K562 (cell line): Measurements from ENCODE around the gene FAAP100. TPM values are rescaled to one million over a fixed set of nuclear protein-coding genes. Genes with fewer than 3 reads are reported as not detected.

ENCODE experiments used
- ATAC-seq: fragments of 200-7000 bp; cut with Tn5 transposase; 3 replicates; pipeline ENCODE4 v1.9.1; 2020; ENCODE audit warnings: moderate library complexity
- BruUV-seq: library from RNA; stranded (reverse); fragments of 400-500 nt; replicated peaks from 2 replicates; lab custom pipeline; 2021; lab: Mats Ljungman, UMichigan
- CTCF ChIA-PET: fragments of 300-600 bp; formaldehyde crosslinking; extraction: SDS; loops from one replicate; lab custom pipeline; 2021; ENCODE audit warnings: low intra/inter-chr PET ratio; lab: Yijun Ruan, JAX
- POLR2A ChIA-PET: fragments of 300-600, 350-650 bp; sonication (Branson Sonifier 250); formaldehyde crosslinking; extraction: SDS; loops from one replicate; lab custom pipeline; 2021; ENCODE audit warnings: antibody characterized with exemption, inconsistent platforms; lab: Yijun Ruan, JAX
- DNase-seq, 4 experiments: peaks; one replicate each; pipeline versions ENCODE4 v3.0.0 to v3.0.0-alpha.2; 2011 to 2018; ENCODE audit warnings: low spot score in 3 of 4, mixed read lengths in 3 of 4; ENCODE audit errors: extremely low read depth in 1 of 4
- FAIRE-seq: peaks from 2 replicates; lab custom pipeline; 2011; peaks lifted over from hg19 to GRCh38; lab: Jason Lieb, UNC
- H2AFZ ChIP-seq: 2 replicates; pipeline ENCODE4 v1.6.0; 2011; ENCODE audit warnings: low read depth, low read length, control low read depth, inconsistent platforms
- H3K27ac ChIP-seq: fragments of 200-600 bp; 3 replicates; pipeline ENCODE4 v1.8.0; 2011; ENCODE audit warnings: low read depth, mild to moderate bottlenecking, control low read depth, inconsistent platforms, low read length, moderate library complexity, mixed read lengths; ENCODE audit errors: extremely low read depth
- H3K27me3 ChIP-seq, 2 experiments: fragments of 300-600 bp in 1 of 2; 2 replicates in 1 of 2; 3 replicates in 1 of 2; pipeline versions ENCODE4 v1.6.0 to v1.8.0; 2011; ENCODE audit warnings: inconsistent platforms in 2 of 2, low read length in 2 of 2, mild to moderate bottlenecking in 1 of 2, mixed read lengths in 1 of 2, moderate library complexity in 1 of 2; ENCODE audit not compliant: control insufficient read depth in 2 of 2, insufficient read depth in 2 of 2
- H3K36me3 ChIP-seq: fragments of 300-600 bp; 3 replicates; pipeline ENCODE4 v1.8.0; 2011; ENCODE audit warnings: mild to moderate bottlenecking, low read length, inconsistent platforms; ENCODE audit not compliant: control insufficient read depth, insufficient read depth
- H3K4me1 ChIP-seq, 2 experiments: fragments of 200-600 bp in 1 of 2; replicated peaks in 1 of 2; 2 replicates in 1 of 2; 3 replicates in 1 of 2; pipeline versions ENCODE4 v1.5.1 to v1.8.0; 2011; ENCODE audit warnings: inconsistent platforms in 2 of 2, low read length in 2 of 2, mild to moderate bottlenecking in 1 of 2, mixed read lengths in 1 of 2, moderate library complexity in 1 of 2; ENCODE audit not compliant: control insufficient read depth in 2 of 2, insufficient read depth in 2 of 2
- H3K4me2 ChIP-seq: 2 replicates; pipeline ENCODE4 v1.6.1; 2011; ENCODE audit warnings: low read length, control low read depth, inconsistent platforms, mixed read lengths; ENCODE audit not compliant: insufficient read depth
- H3K4me3 ChIP-seq: fragments of 200-600 bp; sonication (generic), shearing (Covaris generic); 2 replicates; pipeline ENCODE4 v1.5.1; 2016; ENCODE audit warnings: control low read depth, inconsistent platforms
- H3K79me2 ChIP-seq: fragments of 200-600 bp; 3 replicates; pipeline ENCODE4 v1.8.0; 2011; ENCODE audit warnings: low read length, inconsistent platforms; ENCODE audit not compliant: control insufficient read depth, insufficient read depth
- H3K9ac ChIP-seq, 2 experiments: 2 replicates each; pipeline versions ENCODE4 v1.6.0 to v1.6.1; 2011; ENCODE audit warnings: low read depth in 2 of 2, low read length in 2 of 2, control low read depth in 1 of 2, inconsistent platforms in 1 of 2, mild to moderate bottlenecking in 1 of 2, mixed read lengths in 1 of 2; ENCODE audit not compliant: insufficient read depth in 1 of 2
- H3K9me1 ChIP-seq: one replicate; pipeline ENCODE4 v1.6.0; 2011; ENCODE audit warnings: inconsistent platforms, mild to moderate bottlenecking, low read length, moderate library complexity; ENCODE audit not compliant: control insufficient read depth, insufficient read depth
- H3K9me3 ChIP-seq: replicated peaks from 2 replicates; pipeline ENCODE4 v1.5.1; 2011; ENCODE audit warnings: low read depth, low read length, inconsistent platforms; ENCODE audit not compliant: control insufficient read depth, insufficient read depth
- H4K20me1 ChIP-seq: replicated peaks from 2 replicates; pipeline ENCODE4 v1.6.1; 2011; ENCODE audit warnings: low read length, inconsistent platforms, mixed read lengths; ENCODE audit not compliant: control insufficient read depth, insufficient read depth
- CHCHD3 ChIP-seq: fragments of 250-450 bp; sonication (Bioruptor Pico); IDR thresholded peaks from 2 replicates; pipeline ENCODE4 v2.1.2; 2022; ENCODE audit warnings: mild to moderate bottlenecking
- EHMT2 ChIP-seq: fragments of 450-650 bp; IDR thresholded peaks from 2 replicates; pipeline ENCODE4 v1.6.1; 2018; ENCODE audit warnings: antibody characterized with exemption
- PHTF2 ChIP-seq: fragments of 250-450 bp; sonication (Bioruptor Pico); IDR thresholded peaks from 2 replicates; pipeline ENCODE4 v1.5.0; 2021; ENCODE audit warnings: mild to moderate bottlenecking
- RBM39 ChIP-seq: fragments of 200-400 bp; formaldehyde crosslinking; optimal IDR thresholded peaks from 2 replicates; pipeline ENCODE3; 2018; ENCODE audit warnings: low read depth, low read length
- RNF2 ChIP-seq: sonication (generic); IDR thresholded peaks from 2 replicates; pipeline ENCODE4 v1.6.1; 2016
- SMARCB1 ChIP-seq: IDR thresholded peaks from 2 replicates; pipeline ENCODE4 v1.6.1; 2011; ENCODE audit warnings: improper control_type of control experiment, low read depth; ENCODE audit not compliant: insufficient read length
- ZNF766 ChIP-seq: fragments of 200-800 bp; sonication (Bioruptor generic); conservative IDR thresholded peaks from 2 replicates; pipeline ENCODE4 v1.6.1; 2016; ENCODE audit warnings: missing genetic modification characterization, missing compliant biosample characterization
- WGBS: fragments of 100-300 bp; shearing (Covaris generic); methylation state at CpG from one replicate; pipeline ENCODE4 v1.1.6; 2016; ENCODE audit warnings: low coverage, mixed read lengths; ENCODE audit not compliant: insufficient coverage; ENCODE audit errors: missing lambda C conversion rate; 5-methylcytosine and 5-hydroxymethylcytosine counted together
- in situ Hi-C: fragments of 300-500 bp; cut with MboI; formaldehyde crosslinking; loops from 4 replicates; pipeline ENCODE4 v1.15.0; 2018; ENCODE audit warnings: inconsistent platforms, mixed read lengths
- intact Hi-C: fragments of 100-400 bp; cut with micrococcal nuclease; formaldehyde crosslinking; loops from 2 replicates; pipeline ENCODE4 v1.14.2; 2022
- polyA plus RNA-seq, 8 experiments: library from polyadenylated mRNA; depleted of rRNA in 4 of 8; stranded (reverse) in 5 of 8; unstranded in 3 of 8; fragments of >200 nt; fragmentation: Nextera tagmentation in 2 of 8; fragmentation: Illumina TruSeq in 1 of 8; extraction: Ambion mirVana in 2 of 8; extraction: Trizol in 1 of 8; gene quantifications; 2 replicates each; pipeline versions ENCODE4 v1.2.1 to v1.2.3, GENCODE V29; 2011 to 2014; ENCODE audit warnings: inconsistent platforms in 1 of 8, missing spikeins in 1 of 8
- total RNA-seq, 7 experiments: library from RNA; depleted of rRNA in 6 of 7; stranded (reverse); fragments of >200 nt in 6 of 7; fragmentation: Illumina TruSeq in 2 of 7; extraction: Trizol in 2 of 7; gene quantifications; 2 replicates each; pipeline versions ENCODE4 v1.2.1 to v1.2.3, GENCODE V29; 2011 to 2021; ENCODE audit warnings: low replicate concordance in 1 of 7
- TF ChIP-seq, protein P1 (sequence below): sonication (generic); formaldehyde crosslinking; IDR thresholded peaks from 2 replicates; pipeline ENCODE4 v1.9.0; 2022; ENCODE audit warnings: mild to moderate bottlenecking, missing genetic modification reagents
- TF ChIP-seq, protein P2 (sequence below): IDR thresholded peaks from 2 replicates; pipeline ENCODE4 v1.6.1; 2014; ENCODE audit warnings: antibody characterized with exemption
- TF ChIP-seq, protein P3 (sequence below), 2 experiments: fragments of 450-650 bp; IDR thresholded peaks; 2 replicates each; pipeline ENCODE4 v1.6.1; 2018; ENCODE audit warnings: mild to moderate bottlenecking in 2 of 2, low read depth in 1 of 2; ENCODE audit not compliant: partially characterized antibody in 2 of 2

FAAP100 gene
- total and polyA plus RNA-seq, 9 of the 15 experiments (the other 6 are each of a cell fraction or from before 2014, with no cell fraction given): 0.31 to 51.2 (median 12.6) TPM

DNA sequence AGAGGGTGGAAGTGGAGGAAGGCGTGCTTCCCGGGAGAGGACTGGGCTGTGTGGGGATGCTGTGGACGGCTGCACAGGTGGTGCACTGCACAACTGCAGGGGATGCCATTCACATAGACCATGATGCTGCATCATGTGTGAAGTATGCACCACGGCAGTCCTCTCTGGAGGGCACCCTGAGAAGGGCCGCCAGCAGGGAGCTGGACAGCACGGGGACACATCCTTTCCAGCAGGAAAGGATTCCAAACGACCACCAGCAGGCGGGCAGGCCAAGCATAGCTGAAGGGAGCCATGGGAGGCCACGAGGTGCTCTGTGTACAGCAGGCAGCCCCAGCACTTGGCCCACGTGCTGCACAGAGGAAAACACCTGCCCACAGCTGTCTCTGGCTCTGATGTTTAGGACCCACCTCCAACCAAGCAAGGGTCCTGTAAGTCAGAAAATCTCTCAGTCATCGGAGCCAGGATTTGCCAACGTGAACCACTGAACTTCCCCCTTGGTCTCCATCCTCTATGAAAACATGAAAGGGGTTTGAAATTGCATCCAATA lies 49.6 kb downstream of the FAAP100 start:
- ATAC-seq: no peak; the same call in 1 of the 3 replicates
- FAIRE-seq: no peak
- 15% methylated on average over 12 of the region's 12 CpGs for WGBS
- intact Hi-C loops (no loop called here), in situ Hi-C loops (no loop called here)
- H3K4me1 ChIP-seq: peaks cover 0 to 13% of the 10 kb centered on the region in 2 experiments; a peak in 2 of 5 replicates
- no peaks in the 10 kb centered on the region for H3K79me2 ChIP-seq
- H2AFZ ChIP-seq: no peak overlapping the region
- H3K4me3 ChIP-seq: no peak overlapping the region
- CTCF ChIA-PET: no interaction called here
- H3K9me1 ChIP-seq: no peaks in the 10 kb centered on the region
- peaks cover 10 to 25% of the 10 kb centered on the region in 2 experiments; a peak in 3 of 5 replicates for H3K27me3 ChIP-seq
- POLR2A ChIA-PET: interaction anchor here (1.0 to 8.3 kb wide), 3 partner anchors 9 to 24 kb away, joined by 4 to 132 read pairs (median 9); partner anchors contain the start of gene ACTG1
- 0 out of 4 replicates have a peak overlapping the region, but pooled peaks of 1 of the 2 experiments have one; percentile 23 for H3K9ac ChIP-seq
- TF ChIP-seq, protein P1, sequence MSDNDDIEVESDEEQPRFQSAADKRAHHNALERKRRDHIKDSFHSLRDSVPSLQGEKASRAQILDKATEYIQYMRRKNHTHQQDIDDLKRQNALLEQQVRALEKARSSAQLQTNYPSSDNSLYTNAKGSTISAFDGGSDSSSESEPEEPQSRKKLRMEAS (CRISPR knock-in tag): peak; percentile 35; the same call in 1 of the 2 replicates
- TF ChIP-seq ZNF766 (CRISPR knock-in tag): no peak
- no peak for TF ChIP-seq RBM39
- no peak for DNase-seq
- no peak overlapping the region for H3K4me2 ChIP-seq
- no peaks in the 10 kb centered on the region for H4K20me1 ChIP-seq
- H3K36me3 ChIP-seq: no peaks in the 10 kb centered on the region
- no peak overlapping the region for H3K27ac ChIP-seq
- H3K9me3 ChIP-seq: no peaks in the 10 kb centered on the region
- no TSS peak for BruUV-seq

DNA sequence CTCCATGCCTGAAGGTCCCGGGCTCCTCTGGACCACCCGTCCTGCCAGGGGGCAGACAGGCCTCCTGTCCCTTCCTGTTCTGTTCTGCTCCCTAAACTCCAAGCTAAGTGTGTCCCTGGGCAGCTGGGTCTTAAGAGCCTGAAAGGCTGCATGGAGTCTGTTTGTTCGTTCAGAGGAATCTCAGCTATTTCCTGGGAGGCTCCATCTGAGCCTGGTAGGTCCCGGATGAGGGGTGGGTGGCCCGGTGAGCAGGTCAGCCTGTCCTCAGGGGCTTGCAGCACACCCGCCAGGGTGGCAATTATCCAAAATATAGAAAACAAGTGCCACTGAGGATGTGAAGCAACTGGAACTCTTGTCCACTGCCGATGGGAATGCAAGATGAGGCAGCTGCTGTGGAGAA lies 52.1 kb downstream of the FAAP100 start:
- Histone ChIP-seq H3K4me1 (peaks cover 1 to 14% of the 10 kb centered on the region in 2 experiments; a peak in 4 of 5 replicates), H3K9me3 (no peaks in the 10 kb centered on the region), H3K27me3 (peaks cover 10 to 25% of the 10 kb centered on the region in 2 experiments; a peak in 3 of 5 replicates), H3K27ac (no peak overlapping the region), H3K4me2 (no peak overlapping the region), H3K36me3 (no peaks in the 10 kb centered on the region), H3K9ac (no peak overlapping the region; a peak in 1 of 4 replicates), H4K20me1 (no peaks in the 10 kb centered on the region), H3K9me1 (no peaks in the 10 kb centered on the region), H3K79me2 (no peaks in the 10 kb centered on the region), H3K4me3 (no peak overlapping the region), H2AFZ (no peak overlapping the region)
- POLR2A ChIA-PET: interaction anchor here (0.6 to 8.3 kb wide), 3 partner anchors 10 to 264 kb away, joined by 3 to 132 read pairs (median 9); partner anchors contain the start of gene ACTG1
- DNase-seq (no peak), FAIRE-seq (no peak), ATAC-seq (no peak)
- WGBS: 13% methylated on average over 7 of the region's 7 CpGs
- CTCF ChIA-PET: no interaction called here
- BruUV-seq: no TSS peak
- in situ Hi-C loops: no loop called here
- intact Hi-C loops: no loop called here
- TF ChIP-seq SMARCB1 (no peak), CHCHD3 (CRISPR knock-in tag) (no peak), EHMT2 (no peak), PHTF2 (no peak), RNF2 (no peak)
- TF ChIP-seq, protein P2, sequence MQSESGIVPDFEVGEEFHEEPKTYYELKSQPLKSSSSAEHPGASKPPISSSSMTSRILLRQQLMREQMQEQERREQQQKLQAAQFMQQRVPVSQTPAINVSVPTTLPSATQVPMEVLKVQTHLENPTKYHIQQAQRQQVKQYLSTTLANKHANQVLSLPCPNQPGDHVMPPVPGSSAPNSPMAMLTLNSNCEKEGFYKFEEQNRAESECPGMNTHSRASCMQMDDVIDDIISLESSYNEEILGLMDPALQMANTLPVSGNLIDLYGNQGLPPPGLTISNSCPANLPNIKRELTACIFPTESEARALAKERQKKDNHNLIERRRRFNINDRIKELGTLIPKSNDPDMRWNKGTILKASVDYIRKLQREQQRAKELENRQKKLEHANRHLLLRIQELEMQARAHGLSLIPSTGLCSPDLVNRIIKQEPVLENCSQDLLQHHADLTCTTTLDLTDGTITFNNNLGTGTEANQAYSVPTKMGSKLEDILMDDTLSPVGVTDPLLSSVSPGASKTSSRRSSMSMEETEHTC: no peak
- TF ChIP-seq, protein P3, sequence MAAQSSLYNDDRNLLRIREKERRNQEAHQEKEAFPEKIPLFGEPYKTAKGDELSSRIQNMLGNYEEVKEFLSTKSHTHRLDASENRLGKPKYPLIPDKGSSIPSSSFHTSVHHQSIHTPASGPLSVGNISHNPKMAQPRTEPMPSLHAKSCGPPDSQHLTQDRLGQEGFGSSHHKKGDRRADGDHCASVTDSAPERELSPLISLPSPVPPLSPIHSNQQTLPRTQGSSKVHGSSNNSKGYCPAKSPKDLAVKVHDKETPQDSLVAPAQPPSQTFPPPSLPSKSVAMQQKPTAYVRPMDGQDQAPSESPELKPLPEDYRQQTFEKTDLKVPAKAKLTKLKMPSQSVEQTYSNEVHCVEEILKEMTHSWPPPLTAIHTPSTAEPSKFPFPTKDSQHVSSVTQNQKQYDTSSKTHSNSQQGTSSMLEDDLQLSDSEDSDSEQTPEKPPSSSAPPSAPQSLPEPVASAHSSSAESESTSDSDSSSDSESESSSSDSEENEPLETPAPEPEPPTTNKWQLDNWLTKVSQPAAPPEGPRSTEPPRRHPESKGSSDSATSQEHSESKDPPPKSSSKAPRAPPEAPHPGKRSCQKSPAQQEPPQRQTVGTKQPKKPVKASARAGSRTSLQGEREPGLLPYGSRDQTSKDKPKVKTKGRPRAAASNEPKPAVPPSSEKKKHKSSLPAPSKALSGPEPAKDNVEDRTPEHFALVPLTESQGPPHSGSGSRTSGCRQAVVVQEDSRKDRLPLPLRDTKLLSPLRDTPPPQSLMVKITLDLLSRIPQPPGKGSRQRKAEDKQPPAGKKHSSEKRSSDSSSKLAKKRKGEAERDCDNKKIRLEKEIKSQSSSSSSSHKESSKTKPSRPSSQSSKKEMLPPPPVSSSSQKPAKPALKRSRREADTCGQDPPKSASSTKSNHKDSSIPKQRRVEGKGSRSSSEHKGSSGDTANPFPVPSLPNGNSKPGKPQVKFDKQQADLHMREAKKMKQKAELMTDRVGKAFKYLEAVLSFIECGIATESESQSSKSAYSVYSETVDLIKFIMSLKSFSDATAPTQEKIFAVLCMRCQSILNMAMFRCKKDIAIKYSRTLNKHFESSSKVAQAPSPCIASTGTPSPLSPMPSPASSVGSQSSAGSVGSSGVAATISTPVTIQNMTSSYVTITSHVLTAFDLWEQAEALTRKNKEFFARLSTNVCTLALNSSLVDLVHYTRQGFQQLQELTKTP (IDR thresholded peaks at IDR 0.05; ENCODE audit: low read depth in 1 of 2, partially characterized antibody in 2 of 2): no peak
